Measurements from ENCODE around the gene SASH1. TPM values are rescaled to one million over a fixed set of nuclear protein-coding genes. Genes with fewer than 3 reads are reported as not detected.

Gene SASH1
- total RNA-seq, 6 donors from 2014 or later: 59.3 to 131 (median 79.2) TPM

DNA sequence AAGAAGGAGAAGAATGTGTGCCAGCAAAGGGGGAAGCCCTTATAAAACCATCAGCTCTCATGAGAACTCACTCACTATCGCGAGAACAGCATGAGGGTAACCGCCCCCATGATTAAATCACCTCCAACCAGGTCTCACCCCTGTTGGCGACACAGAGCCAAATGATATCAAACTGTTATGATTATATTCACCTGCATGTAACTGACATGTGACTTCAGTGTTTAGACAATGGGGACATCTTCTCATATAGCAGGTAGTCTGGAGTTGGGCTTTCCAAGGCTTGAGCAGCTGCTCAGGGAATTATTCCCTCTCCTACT, 115.2 kb downstream of the SASH1 start:
- no peak for DNase-seq
- 92 to 94% methylated on average over 4 of the region's 4 CpGs for WGBS, 2 donors
- peaks cover 3 to 34% (median 17%) of the 10 kb centered on the region in 4 donors for H3K4me1 ChIP-seq
- no peak for TF ChIP-seq POLR2A (IDR thresholded peaks at IDR 0.05)
- TF ChIP-seq, protein P1, sequence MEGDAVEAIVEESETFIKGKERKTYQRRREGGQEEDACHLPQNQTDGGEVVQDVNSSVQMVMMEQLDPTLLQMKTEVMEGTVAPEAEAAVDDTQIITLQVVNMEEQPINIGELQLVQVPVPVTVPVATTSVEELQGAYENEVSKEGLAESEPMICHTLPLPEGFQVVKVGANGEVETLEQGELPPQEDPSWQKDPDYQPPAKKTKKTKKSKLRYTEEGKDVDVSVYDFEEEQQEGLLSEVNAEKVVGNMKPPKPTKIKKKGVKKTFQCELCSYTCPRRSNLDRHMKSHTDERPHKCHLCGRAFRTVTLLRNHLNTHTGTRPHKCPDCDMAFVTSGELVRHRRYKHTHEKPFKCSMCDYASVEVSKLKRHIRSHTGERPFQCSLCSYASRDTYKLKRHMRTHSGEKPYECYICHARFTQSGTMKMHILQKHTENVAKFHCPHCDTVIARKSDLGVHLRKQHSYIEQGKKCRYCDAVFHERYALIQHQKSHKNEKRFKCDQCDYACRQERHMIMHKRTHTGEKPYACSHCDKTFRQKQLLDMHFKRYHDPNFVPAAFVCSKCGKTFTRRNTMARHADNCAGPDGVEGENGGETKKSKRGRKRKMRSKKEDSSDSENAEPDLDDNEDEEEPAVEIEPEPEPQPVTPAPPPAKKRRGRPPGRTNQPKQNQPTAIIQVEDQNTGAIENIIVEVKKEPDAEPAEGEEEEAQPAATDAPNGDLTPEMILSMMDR (IDR thresholded peaks at IDR 0.05): no peak
- TF ChIP-seq EP300 (IDR thresholded peaks at IDR 0.05): no peak
- TF ChIP-seq POLR2AphosphoS5 (IDR thresholded peaks at IDR 0.05): no peak
- no peaks in the 10 kb centered on the region for H3K9me3 ChIP-seq
- H3K36me3 ChIP-seq: peaks cover 0 to 8% (median 2%) of the 10 kb centered on the region in 4 donors
- ATAC-seq (ENCODE audit: low FRiP score in 2 of 2): no peak
- no peak overlapping the region for H3K4me3 ChIP-seq
- no peak overlapping the region for H3K27ac ChIP-seq
- H3K27me3 ChIP-seq: no peaks in the 10 kb centered on the region

DNA sequence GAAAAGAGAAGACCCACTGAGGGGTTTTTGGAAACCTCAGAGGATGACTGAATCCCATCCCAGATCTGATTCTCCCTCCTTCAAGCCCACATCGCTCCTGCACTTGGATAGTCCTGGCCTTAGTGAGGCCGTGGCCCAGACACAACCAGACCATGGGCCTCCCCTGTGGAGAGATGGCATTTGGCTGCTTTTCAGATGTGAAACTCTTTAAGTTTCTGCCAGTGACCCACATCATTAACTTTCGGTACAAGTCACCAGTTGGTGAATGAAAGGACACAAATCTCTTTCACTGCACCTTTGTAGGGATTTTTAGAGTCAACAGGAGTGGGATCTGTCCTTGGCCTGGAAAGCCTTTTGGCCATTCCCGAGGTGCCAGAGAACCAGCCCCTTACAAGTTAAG, 116.6 kb downstream of the SASH1 start:
- H3K36me3 ChIP-seq: peaks cover 0 to 7% (median 0%) of the 10 kb centered on the region in 4 donors
- H3K27ac ChIP-seq: no peak overlapping the region
- H3K27me3 ChIP-seq: no peaks in the 10 kb centered on the region
- H3K4me1 ChIP-seq: peaks cover 13 to 34% (median 23%) of the 10 kb centered on the region in 4 donors
- WGBS, 2 donors: 72 to 95% methylated on average over 4 of the region's 4 CpGs
- ATAC-seq (ENCODE audit: low FRiP score in 2 of 2) (no peak), DNase-seq (no peak)
- H3K4me3 ChIP-seq: no peak overlapping the region
- TF ChIP-seq, protein P1 (IDR thresholded peaks at IDR 0.05): no peak
- no peaks in the 10 kb centered on the region for H3K9me3 ChIP-seq

DNA sequence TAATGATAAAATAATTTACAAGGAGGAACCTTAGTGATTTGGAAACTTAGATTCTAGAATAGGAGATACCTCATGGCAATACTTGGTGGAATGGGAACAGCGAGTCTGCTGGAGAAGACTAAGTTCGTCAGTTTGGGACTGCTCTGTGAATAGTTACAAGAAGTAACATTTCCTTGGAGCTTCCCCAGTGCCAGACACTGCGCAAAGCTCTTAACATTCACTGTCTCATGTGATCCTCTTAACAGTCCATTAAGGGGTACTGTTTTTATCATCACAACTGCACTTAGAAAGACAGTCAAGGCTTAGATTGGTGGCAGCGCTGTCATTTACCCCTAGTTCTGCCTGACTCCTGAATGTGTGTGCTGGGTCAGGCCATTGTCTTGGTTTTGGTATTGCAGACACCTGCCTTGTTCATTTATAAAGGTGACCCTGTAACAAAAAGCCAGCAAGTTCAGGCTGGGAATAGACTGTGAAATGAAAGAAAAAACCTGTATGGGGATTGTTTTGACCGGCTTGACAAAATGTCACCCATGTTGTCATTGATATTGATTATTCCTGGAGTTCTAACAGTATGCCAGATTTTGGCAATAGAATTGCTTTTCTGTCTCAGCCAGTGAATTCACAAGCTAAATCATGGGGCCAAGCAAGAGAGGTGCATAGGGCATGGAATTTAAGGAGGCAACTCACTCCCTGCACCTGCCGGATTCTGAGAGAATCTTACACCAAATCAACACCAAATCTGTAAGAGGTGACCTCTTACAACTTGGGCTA, 118.4 kb downstream of the SASH1 start:
- H3K36me3 ChIP-seq: peaks cover 0 to 1% (median 0%) of the 10 kb centered on the region in 4 donors
- no peaks in the 10 kb centered on the region for H3K9me3 ChIP-seq
- no peak overlapping the region for H3K4me3 ChIP-seq
- ATAC-seq (ENCODE audit: low FRiP score in 2 of 2) (no peak), DNase-seq (no peak)
- H3K27me3 ChIP-seq: no peaks in the 10 kb centered on the region
- 91% methylated on average over 6 of the region's 6 CpGs for WGBS, 2 donors
- TF ChIP-seq, protein P1 (IDR thresholded peaks at IDR 0.05): no peak
- TF ChIP-seq POLR2A (IDR thresholded peaks at IDR 0.05) (no peak), EP300 (IDR thresholded peaks at IDR 0.05) (no peak), POLR2AphosphoS5 (IDR thresholded peaks at IDR 0.05) (no peak)
- peak overlapping the region in 2 of 4 donors; percentile 59 to 69 for H3K27ac ChIP-seq
- peaks cover 27 to 47% (median 36%) of the 10 kb centered on the region in 4 donors for H3K4me1 ChIP-seq

DNA sequence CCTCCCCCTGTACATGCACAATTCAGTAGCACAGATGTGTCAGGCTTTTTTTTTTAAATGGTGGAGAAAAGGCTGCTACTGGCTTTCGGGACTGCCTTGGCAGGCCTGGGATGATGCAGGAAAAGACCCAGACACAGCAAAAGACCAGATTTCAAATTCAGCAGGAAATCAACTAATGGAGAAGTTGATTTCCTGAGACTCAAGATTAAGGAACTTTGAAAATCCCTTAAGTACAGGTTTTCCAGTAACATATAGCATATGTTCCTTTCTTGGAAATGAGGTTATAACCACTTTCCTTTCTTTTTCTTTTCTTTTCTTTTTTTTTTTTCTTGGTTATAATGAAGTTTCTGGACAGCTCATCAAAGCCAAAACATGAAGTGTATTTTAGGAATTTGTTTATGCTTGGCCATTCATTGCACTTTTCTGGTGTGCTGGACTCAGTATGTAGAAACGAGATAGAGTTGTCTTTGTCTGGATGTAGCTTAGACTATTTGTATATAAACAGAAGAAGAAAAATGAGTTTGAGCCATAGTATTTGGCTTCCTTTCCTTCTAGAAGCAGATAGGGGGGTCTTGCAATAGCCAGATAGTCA, 119.4 kb downstream of the SASH1 start:
- Histone ChIP-seq H3K9me3 (no peaks in the 10 kb centered on the region), H3K27ac (peak overlapping the region in 3 of 4 donors; percentile 39 to 69 (median 59)), H3K36me3 (no peaks in the 10 kb centered on the region), H3K4me3 (no peak overlapping the region), H3K4me1 (peaks cover 28 to 54% (median 38%) of the 10 kb centered on the region in 4 donors), H3K27me3 (no peaks in the 10 kb centered on the region)
- ATAC-seq (ENCODE audit: low FRiP score in 2 of 2) (no peak), DNase-seq (no peak)
- 45 to 55% methylated on average over 2 of the region's 2 CpGs for WGBS, 2 donors
- TF ChIP-seq POLR2AphosphoS5 (IDR thresholded peaks at IDR 0.05): no peak
- TF ChIP-seq EP300 (IDR thresholded peaks at IDR 0.05): no peak
- no peak for TF ChIP-seq POLR2A (IDR thresholded peaks at IDR 0.05)
- TF ChIP-seq, protein P1 (IDR thresholded peaks at IDR 0.05): no peak
